ENCODE data around the gene SERPINA3. TPM values are rescaled to one million over a fixed set of nuclear protein-coding genes. Genes with fewer than 3 reads are reported as not detected.
"Not testable (repeated sequence)": the region's sequence is repeated elsewhere in the genome, so short reads cannot be mapped to it uniquely, and the experiment has no call there.

SERPINA3 gene
- total RNA-seq, 2 donors from 2014 or later: not detected

DNA sequence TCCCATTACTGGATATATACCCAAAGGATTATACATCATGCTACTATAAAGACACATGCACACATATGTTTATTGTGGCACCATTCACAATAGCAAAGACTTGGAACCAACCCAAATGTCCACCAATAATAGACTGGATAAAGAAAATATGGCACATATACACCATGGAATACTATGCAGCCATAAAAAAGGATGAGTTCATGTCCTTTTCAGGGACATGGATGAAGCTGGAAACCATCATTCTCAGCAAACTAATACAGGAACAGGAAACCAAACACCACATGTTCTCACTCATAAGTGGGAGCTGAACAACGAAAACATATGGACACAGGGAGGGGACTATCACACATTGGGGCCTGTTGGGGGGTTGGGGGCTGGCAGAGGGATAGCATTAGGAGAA is 3.2 kb upstream of the SERPINA3 start:
- H3K4me3 Mint-ChIP-seq; H3K9me3 Mint-ChIP-seq; H3K27ac Mint-ChIP-seq; H3K4me1 Mint-ChIP-seq (ENCODE audit: low read depth); H3K36me3 Mint-ChIP-seq (ENCODE audit: insufficient read depth in 2 of 2); H3K27me3 Mint-ChIP-seq (ENCODE audit: low read depth); ATAC-seq (replicated peaks in 1 of 2); DNase-seq: not testable (repeated sequence)

DNA sequence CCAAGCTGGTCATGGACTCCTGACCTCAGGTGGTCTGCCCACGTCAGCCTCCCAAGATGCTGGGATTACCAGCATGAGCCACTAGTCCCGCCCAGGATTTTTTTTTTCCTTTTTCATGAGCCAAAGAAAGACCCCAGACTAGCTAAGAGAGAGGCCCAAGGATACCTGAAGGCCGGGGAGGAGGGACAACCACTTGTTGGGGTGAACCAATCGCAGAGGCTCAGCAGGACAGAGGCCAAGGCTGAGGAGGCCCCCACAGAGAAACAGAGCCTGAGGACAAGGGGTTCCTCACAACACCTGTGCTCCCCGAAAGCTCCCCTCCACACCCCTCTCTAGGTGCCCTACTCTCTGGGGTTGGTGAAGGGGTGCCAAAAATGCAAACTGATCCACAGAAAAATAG is 1.0 kb upstream of the SERPINA3 start:
- Mint-ChIP-seq H3K9me3 (peaks cover 0 to 1% of the 10 kb centered on the region in 2 donors), H3K4me1 (ENCODE audit: low read depth) (no peaks in the 10 kb centered on the region), H3K27ac (no peak overlapping the region), H3K4me3 (no peak overlapping the region), H3K27me3 (ENCODE audit: low read depth) (no peaks in the 10 kb centered on the region), H3K36me3 (ENCODE audit: insufficient read depth in 2 of 2) (peaks cover 0 to 1% of the 10 kb centered on the region in 2 donors)
- ATAC-seq (replicated peaks in 1 of 2) (no peak), DNase-seq (no peak)

DNA sequence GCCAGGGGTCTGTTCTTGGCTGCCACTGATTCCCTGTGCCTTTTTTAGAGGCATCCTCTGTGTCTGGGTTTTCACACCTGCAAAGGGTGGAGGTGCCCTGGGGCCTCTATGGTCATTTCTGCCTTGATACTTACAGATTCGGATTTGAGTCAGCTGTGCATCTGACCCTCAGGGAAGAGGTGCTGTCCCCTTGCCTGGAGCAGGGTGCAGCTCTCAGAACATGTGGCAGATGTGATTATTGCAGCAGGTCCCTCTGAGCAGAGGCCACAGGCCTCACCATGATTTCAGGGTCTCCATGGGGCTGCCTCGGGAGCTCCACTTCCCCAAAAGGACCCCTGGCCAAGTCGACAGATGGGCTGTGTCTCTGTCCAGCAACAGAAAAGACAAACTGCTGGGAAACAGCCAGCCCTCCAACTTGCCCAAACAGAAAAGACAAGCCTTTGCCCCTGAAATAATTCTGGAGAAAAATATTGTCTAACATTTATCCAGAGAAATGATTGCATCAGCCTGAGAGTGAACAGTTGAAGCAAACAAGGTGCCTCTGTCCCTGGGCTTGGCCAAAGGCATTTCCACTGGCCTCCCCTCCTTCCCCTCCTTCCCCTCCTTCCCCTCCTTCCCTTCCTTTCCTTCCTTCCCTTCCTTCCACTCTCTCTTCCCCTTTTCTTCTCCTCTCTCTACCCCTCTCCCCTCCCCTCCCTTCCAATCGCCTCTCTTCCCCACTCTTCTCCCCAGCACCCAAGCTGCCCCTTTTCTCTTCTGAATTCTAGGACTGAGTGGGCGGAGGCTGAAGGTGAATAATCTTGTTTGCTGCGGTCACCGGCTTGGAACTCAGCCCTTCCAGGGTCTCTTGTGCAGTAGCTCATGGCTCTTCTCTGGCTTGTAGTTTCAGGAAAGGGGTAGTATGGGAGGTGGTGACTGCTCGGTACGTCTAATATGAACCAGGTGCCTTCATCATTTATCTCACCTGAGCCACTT is 676 bp downstream of the SERPINA3 start:
- no peaks in the 10 kb centered on the region for H3K4me1 Mint-ChIP-seq (ENCODE audit: low read depth)
- DNase-seq (no peak), ATAC-seq (replicated peaks in 1 of 2) (no peak)
- no peaks in the 10 kb centered on the region for H3K27me3 Mint-ChIP-seq (ENCODE audit: low read depth)
- H3K4me3 Mint-ChIP-seq: no peak overlapping the region
- no peak overlapping the region for H3K27ac Mint-ChIP-seq
- peaks cover 2 to 3% of the 10 kb centered on the region in 2 donors for H3K36me3 Mint-ChIP-seq (ENCODE audit: insufficient read depth in 2 of 2)
- H3K9me3 Mint-ChIP-seq: peaks cover 4 to 5% of the 10 kb centered on the region in 2 donors

DNA sequence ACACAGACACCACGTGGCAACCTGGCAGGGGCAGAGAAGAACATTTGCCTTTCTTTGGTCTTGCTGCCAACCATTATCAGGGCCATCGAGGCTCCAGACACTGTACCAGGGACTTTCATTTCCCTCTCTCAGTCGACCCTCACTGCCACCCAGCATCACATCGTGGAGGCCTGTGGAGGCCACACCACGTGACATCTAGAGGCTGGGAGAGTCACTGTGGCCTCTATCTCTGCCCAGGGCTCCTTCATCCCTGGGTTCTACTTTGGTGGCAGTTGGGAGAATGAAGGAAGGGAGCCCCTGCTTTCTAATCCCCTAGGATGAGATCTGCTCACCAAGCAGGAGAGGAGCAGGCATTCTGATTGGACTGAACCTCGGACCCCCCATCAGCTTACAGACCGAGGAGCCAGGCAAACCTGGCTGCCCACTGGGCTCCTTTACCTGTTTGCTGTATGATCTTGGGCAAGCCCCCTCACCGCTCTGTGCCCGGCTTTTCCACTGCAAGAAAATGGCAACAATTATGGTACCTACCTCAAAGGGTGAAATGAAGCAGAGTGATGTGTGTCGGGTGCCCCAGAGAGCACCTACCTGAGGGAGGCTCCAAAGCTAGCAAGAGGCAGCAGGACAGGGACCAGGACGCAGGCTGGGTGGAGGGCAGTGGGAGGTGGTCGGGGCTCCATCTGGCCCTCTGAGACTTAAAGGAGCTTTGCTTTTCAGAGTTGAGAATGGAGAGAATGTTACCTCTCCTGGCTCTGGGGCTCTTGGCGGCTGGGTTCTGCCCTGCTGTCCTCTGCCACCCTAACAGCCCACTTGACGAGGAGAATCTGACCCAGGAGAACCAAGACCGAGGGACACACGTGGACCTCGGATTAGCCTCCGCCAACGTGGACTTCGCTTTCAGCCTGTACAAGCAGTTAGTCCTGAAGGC is 1.8 kb downstream of the SERPINA3 start:
- Mint-ChIP-seq H3K27me3 (ENCODE audit: low read depth) (no peaks in the 10 kb centered on the region), H3K4me3 (no peak overlapping the region), H3K27ac (no peak overlapping the region), H3K36me3 (ENCODE audit: insufficient read depth in 2 of 2) (peaks cover 4 to 8% of the 10 kb centered on the region in 2 donors), H3K4me1 (ENCODE audit: low read depth) (no peaks in the 10 kb centered on the region), H3K9me3 (peaks cover 9 to 10% of the 10 kb centered on the region in 2 donors)
- no peak for DNase-seq
- ATAC-seq (replicated peaks in 1 of 2): no peak

DNA sequence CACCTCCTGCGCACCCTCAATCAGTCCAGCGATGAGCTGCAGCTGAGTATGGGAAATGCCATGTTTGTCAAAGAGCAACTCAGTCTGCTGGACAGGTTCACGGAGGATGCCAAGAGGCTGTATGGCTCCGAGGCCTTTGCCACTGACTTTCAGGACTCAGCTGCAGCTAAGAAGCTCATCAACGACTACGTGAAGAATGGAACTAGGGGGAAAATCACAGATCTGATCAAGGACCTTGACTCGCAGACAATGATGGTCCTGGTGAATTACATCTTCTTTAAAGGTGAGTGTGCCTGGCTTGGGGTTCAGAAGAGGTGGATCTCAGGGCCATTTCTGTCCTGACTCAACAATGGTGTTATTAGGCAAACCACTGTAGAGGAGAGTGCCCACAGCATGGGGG is 2.6 kb downstream of the SERPINA3 start:
- H3K27me3 Mint-ChIP-seq (ENCODE audit: low read depth): no peaks in the 10 kb centered on the region
- H3K4me1 Mint-ChIP-seq (ENCODE audit: low read depth): no peaks in the 10 kb centered on the region
- no peak overlapping the region for H3K4me3 Mint-ChIP-seq
- DNase-seq (no peak), ATAC-seq (replicated peaks in 1 of 2) (no peak)
- H3K36me3 Mint-ChIP-seq (ENCODE audit: insufficient read depth in 2 of 2): peaks cover 3 to 9% of the 10 kb centered on the region in 2 donors
- H3K27ac Mint-ChIP-seq: no peak overlapping the region
- H3K9me3 Mint-ChIP-seq: peaks cover 10 to 12% of the 10 kb centered on the region in 2 donors

DNA sequence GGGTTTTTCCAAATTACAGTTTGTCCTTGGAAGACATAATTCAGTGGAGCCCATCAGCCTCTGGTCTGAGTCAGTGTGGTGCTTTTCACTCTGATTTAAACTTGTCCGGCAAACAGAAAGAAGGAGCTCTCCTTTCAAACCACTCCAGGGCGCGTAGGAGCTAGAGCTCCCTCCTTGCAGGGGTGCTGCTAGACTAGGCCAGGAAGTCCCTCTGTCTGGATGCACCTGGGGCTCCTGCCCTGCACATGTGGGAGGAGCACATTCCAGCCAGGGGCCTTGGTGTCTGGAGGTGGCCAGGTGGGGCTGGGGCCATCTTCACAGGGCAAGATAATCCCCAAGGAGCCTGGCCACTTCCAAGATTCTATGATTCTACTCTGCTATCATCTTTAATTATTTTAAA is 3.1 kb downstream of the SERPINA3 start:
- ATAC-seq (replicated peaks in 1 of 2) (no peak), DNase-seq (no peak)
- H3K36me3 Mint-ChIP-seq (ENCODE audit: insufficient read depth in 2 of 2): peaks cover 3 to 9% of the 10 kb centered on the region in 2 donors
- H3K9me3 Mint-ChIP-seq: peaks cover 12 to 15% of the 10 kb centered on the region in 2 donors
- H3K4me1 Mint-ChIP-seq (ENCODE audit: low read depth): no peaks in the 10 kb centered on the region
- no peaks in the 10 kb centered on the region for H3K27me3 Mint-ChIP-seq (ENCODE audit: low read depth)
- no peak overlapping the region for H3K27ac Mint-ChIP-seq
- H3K4me3 Mint-ChIP-seq: no peak overlapping the region

DNA sequence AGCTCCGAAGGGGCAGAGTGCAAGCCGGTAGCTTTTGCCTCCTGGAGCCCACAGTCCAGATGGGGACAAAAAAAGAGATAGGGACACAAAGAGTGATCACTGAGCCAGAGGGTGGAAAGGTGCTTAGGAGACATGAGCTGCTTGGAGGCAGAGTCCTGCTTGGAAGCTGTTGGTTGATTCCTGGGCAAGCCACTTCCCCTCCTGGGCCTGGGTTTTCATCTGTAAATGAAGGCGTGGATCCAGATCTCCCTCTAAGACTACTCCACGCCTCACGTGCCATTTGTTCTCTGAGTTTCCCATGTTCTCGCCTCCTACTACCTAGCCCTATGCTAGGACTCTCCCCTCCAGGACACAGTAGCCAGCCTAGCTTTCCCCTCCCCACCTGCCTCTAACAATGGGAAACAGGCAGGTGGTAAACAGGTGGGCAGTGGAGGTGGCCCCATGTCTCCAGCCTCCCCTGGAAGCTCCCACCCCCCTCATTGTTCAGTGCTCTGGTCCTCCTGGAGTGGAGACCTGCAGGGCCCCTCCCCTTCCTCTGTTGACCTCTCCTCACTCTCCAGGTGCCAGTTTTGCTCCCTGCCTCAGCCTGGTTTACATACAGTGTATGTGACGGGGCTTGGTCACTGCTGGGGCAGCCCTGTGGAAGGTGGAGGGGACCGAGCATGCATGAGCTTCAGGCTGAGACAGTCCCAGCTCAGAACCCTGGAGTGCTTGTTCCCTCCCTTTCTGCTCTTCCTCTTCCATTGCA is 3.8 kb downstream of the SERPINA3 start:
- H3K27ac Mint-ChIP-seq: no peak overlapping the region
- H3K4me1 Mint-ChIP-seq (ENCODE audit: low read depth): no peaks in the 10 kb centered on the region
- no peak overlapping the region for H3K4me3 Mint-ChIP-seq
- peaks cover 12 to 15% of the 10 kb centered on the region in 2 donors for H3K9me3 Mint-ChIP-seq
- no peaks in the 10 kb centered on the region for H3K27me3 Mint-ChIP-seq (ENCODE audit: low read depth)
- DNase-seq: no peak
- peaks cover 3 to 9% of the 10 kb centered on the region in 2 donors for H3K36me3 Mint-ChIP-seq (ENCODE audit: insufficient read depth in 2 of 2)
- no peak for ATAC-seq (replicated peaks in 1 of 2)

DNA sequence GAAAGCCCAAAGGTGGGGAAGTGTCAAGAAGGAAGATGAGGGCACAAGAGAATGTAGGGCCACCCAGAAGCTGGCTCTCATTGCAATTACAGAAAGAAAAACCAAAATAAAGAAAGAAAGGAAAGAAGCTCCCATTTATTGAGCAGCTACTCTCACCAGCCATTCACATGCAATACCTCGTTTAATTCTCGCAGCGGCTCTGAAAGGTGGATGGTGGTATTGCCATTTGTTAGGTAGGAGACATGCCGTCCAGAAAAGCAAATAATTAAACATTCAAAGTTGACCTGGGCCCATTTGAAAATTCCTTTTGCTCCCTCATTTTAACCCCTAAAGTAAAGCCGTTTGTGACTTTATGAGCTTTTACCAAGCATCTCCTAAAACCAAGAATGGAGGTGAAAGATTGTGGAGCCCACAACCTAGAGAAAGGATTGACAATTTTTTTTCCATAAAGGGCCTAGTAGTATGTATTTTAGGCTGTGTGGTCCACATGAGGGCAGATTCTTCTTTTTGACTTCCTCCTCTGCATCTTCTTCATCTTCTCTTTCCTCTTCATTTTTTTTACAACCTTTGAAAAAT is 5.3 kb downstream of the SERPINA3 start:
- no peak for ATAC-seq (replicated peaks in 1 of 2)
- DNase-seq: no peak
- no peak overlapping the region for H3K27ac Mint-ChIP-seq
- no peaks in the 10 kb centered on the region for H3K4me1 Mint-ChIP-seq (ENCODE audit: low read depth)
- H3K27me3 Mint-ChIP-seq (ENCODE audit: low read depth): no peaks in the 10 kb centered on the region
- no peak overlapping the region for H3K4me3 Mint-ChIP-seq
- peaks cover 12 to 15% of the 10 kb centered on the region in 2 donors for H3K9me3 Mint-ChIP-seq
- H3K36me3 Mint-ChIP-seq (ENCODE audit: insufficient read depth in 2 of 2): peaks cover 3 to 9% of the 10 kb centered on the region in 2 donors

DNA sequence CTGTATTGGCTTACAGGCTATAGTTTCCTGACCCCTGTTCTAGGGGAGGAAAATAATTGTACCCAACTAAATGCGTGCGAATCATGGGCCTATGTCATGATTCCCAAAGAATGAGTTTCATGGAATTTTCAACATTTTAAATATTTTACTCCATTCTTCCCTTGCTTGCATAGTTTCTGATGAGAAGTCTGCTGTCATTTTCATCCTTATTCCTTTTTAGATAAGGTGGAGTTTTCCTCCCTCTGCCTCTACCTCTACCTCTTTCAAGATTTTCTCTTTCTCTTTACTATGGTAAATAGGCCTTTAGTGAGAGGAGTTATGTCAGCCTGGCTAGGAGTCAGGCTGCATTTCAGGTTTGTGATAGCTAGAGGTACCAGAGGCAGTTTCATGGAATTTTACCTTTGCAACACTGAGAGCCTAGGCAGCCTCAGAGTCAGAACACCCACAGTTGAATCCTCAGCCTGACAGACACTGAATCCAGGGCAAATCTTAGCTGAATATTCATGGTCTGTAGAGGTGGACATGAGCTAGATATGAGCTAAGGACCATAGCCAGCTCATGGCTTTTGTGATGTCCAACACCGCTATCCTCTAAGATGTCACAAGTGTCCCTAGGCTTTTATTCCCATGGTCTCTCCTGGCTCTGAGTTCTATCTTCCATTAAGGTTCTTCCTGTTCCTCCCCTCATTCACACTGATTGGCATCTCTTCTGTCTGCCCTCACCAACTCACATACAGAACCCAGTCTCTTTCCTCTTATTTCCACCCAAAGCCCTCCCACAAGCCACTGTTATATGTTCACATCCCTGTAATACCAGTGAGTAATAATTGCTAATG is 6.0 kb downstream of the SERPINA3 start:
- H3K9me3 Mint-ChIP-seq: peaks cover 12 to 15% of the 10 kb centered on the region in 2 donors
- peaks cover 3 to 9% of the 10 kb centered on the region in 2 donors for H3K36me3 Mint-ChIP-seq (ENCODE audit: insufficient read depth in 2 of 2)
- no peak overlapping the region for H3K4me3 Mint-ChIP-seq
- DNase-seq (no peak), ATAC-seq (replicated peaks in 1 of 2) (no peak)
- no peaks in the 10 kb centered on the region for H3K4me1 Mint-ChIP-seq (ENCODE audit: low read depth)
- H3K27me3 Mint-ChIP-seq (ENCODE audit: low read depth): no peaks in the 10 kb centered on the region
- no peak overlapping the region for H3K27ac Mint-ChIP-seq

DNA sequence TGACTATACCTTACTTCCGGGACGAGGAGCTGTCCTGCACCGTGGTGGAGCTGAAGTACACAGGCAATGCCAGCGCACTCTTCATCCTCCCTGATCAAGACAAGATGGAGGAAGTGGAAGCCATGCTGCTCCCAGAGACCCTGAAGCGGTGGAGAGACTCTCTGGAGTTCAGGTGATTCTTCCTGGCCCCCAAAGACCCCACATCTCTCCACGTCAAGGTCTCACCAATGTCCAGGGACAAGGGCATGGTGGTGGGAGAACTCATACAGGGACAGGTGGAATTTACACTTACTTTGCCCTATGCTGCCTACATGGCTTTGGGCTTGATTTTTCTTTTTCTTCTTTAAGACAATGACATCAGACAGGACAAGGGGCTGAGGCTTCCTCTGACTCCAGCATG is 7.1 kb downstream of the SERPINA3 start:
- Mint-ChIP-seq H3K36me3 (ENCODE audit: insufficient read depth in 2 of 2) (peaks cover 3 to 9% of the 10 kb centered on the region in 2 donors), H3K9me3 (peaks cover 12 to 15% of the 10 kb centered on the region in 2 donors), H3K4me1 (ENCODE audit: low read depth) (no peaks in the 10 kb centered on the region), H3K27me3 (ENCODE audit: low read depth) (no peaks in the 10 kb centered on the region), H3K4me3 (no peak overlapping the region), H3K27ac (no peak overlapping the region)
- ATAC-seq (replicated peaks in 1 of 2) (no peak), DNase-seq (no peak)

DNA sequence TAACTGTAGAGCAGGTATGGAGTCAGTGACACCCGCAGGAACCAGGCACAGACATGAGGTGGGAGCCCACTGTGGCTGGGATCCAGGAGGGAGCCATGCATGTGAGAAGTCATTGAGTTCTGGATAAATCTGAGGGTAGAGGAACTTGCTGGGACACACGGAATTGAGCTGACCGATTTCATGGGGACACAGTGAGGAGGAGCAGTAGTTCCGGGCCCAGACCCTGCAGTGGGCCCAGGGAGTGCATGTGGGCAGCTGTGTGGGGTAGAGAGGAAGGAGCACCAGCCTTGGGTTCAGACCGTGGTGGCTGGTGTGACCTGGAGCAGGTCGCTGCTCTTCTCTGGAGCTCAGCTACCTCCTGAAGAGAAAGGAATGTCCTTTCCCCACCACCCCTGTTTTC is 8.4 kb downstream of the SERPINA3 start:
- Mint-ChIP-seq H3K27me3 (ENCODE audit: low read depth) (no peaks in the 10 kb centered on the region), H3K4me3 (no peak overlapping the region), H3K27ac (no peak overlapping the region), H3K4me1 (ENCODE audit: low read depth) (no peaks in the 10 kb centered on the region), H3K9me3 (peaks cover 12 to 15% of the 10 kb centered on the region in 2 donors), H3K36me3 (ENCODE audit: insufficient read depth in 2 of 2) (peaks cover 3 to 9% of the 10 kb centered on the region in 2 donors)
- DNase-seq (no peak), ATAC-seq (replicated peaks in 1 of 2) (no peak)

Measured in activated T-cell treated with anti-CD3 and anti-CD28 coated beads, Interleukin-2, amount 50 U/mL, for 72 hours (primary cell).